Activated T-cell treated with anti-CD3 and anti-CD28 coated beads, Interleukin-2, amount 50 U/mL, for 4 hours (primary cell): ENCODE results near the gene OVCA2. TPM values are rescaled to one million over a fixed set of nuclear protein-coding genes. Genes with fewer than 3 reads are reported as not detected.

Experiments
- ATAC-seq, 2 donors: fragments of 200-7000 bp; cut with Tn5 transposase; one replicate each; pipeline ENCODE4 v1.10.0; 2021
- DNase-seq: peaks from one replicate; pipeline ENCODE4 v3.0.0-alpha.2; 2020
- H3K27me3 Mint-ChIP-seq: one replicate; pipeline ENCODE4 v1.8.0; 2021; ENCODE audit warnings: low read depth, mixed read lengths
- H3K36me3 Mint-ChIP-seq: one replicate; pipeline ENCODE4 v1.8.0; 2022; ENCODE audit warnings: mixed read lengths; ENCODE audit not compliant: insufficient read depth
- H3K4me1 Mint-ChIP-seq: one replicate; pipeline ENCODE4 v1.8.0; 2021; ENCODE audit warnings: low read depth, mixed read lengths
- H3K4me3 Mint-ChIP-seq: one replicate; pipeline ENCODE4 v1.8.0; 2021; ENCODE audit warnings: mild to moderate bottlenecking, moderate library complexity, mixed read lengths
- H3K9me3 Mint-ChIP-seq: one replicate; pipeline ENCODE4 v1.8.0; 2021; ENCODE audit warnings: mixed read lengths
- total RNA-seq, 3 donors: library from RNA; stranded (reverse); gene quantifications; one replicate each; pipeline ENCODE4 v1.2.1, GENCODE V29; 2021

Gene OVCA2
- total RNA-seq, 3 donors from 2014 or later, result 67.7 to 74.4 (median 70.7) TPM

- Mint-ChIP-seq H3K36me3 (peaks cover 40% of the 10 kb centered on the region), H3K9me3 (no peaks in the 10 kb centered on the region), H3K27me3 (no peaks in the 10 kb centered on the region), H3K4me3 (no peak overlapping the region), H3K4me1 (peaks cover 38% of the 10 kb centered on the region)
- ATAC-seq, result no peak
- DNase-seq, result no peak
Measured at GRCh38 chr17:2083613-2084035, 41.8 kb downstream of the OVCA2 start.

- Mint-ChIP-seq H3K4me3 (no peak overlapping the region), H3K4me1 (peaks cover 44% of the 10 kb centered on the region), H3K36me3 (peaks cover 37% of the 10 kb centered on the region), H3K9me3 (no peaks in the 10 kb centered on the region), H3K27me3 (no peaks in the 10 kb centered on the region)
- no peak for ATAC-seq
- no peak for DNase-seq
Measured at GRCh38 chr17:2084036-2084765, 42.4 kb downstream of the OVCA2 start.

- DNase-seq, result no peak
- H3K4me1 Mint-ChIP-seq, result peaks cover 52% of the 10 kb centered on the region
- no peak overlapping the region for H3K4me3 Mint-ChIP-seq
- H3K36me3 Mint-ChIP-seq, result peaks cover 34% of the 10 kb centered on the region
- H3K27me3 Mint-ChIP-seq, result no peaks in the 10 kb centered on the region
- ATAC-seq, result no peak
- H3K9me3 Mint-ChIP-seq, result no peaks in the 10 kb centered on the region
Measured at GRCh38 chr17:2084766-2085647, 43.2 kb downstream of the OVCA2 start.

GRCh38 chr17:2085648-2085949 lies 43.8 kb downstream of the OVCA2 start:
- peaks cover 58% of the 10 kb centered on the region for H3K4me1 Mint-ChIP-seq
- H3K36me3 Mint-ChIP-seq, result peaks cover 33% of the 10 kb centered on the region

GRCh38 chr17:2086306-2086705 lies 44.5 kb downstream of the OVCA2 start:
- no peak overlapping the region for H3K4me3 Mint-ChIP-seq
- DNase-seq, result no peak
- H3K36me3 Mint-ChIP-seq, result peaks cover 30% of the 10 kb centered on the region
- no peaks in the 10 kb centered on the region for H3K9me3 Mint-ChIP-seq
- no peak for ATAC-seq
- H3K4me1 Mint-ChIP-seq, result peaks cover 65% of the 10 kb centered on the region
- no peaks in the 10 kb centered on the region for H3K27me3 Mint-ChIP-seq

More at GRCh38 chr17:2085648-2085949, 43.8 kb downstream of the OVCA2 start:
- ATAC-seq (no peak), DNase-seq (no peak)
- Mint-ChIP-seq H3K4me3 (no peak overlapping the region), H3K9me3 (no peaks in the 10 kb centered on the region), H3K27me3 (no peaks in the 10 kb centered on the region)

- H3K9me3 Mint-ChIP-seq, result no peaks in the 10 kb centered on the region
- ATAC-seq, result peak; percentile 56 to 64
- peak; percentile 32 for DNase-seq
- H3K4me3 Mint-ChIP-seq, result no peak overlapping the region
- H3K4me1 Mint-ChIP-seq, result peaks cover 65% of the 10 kb centered on the region
- peaks cover 24% of the 10 kb centered on the region for H3K36me3 Mint-ChIP-seq
- H3K27me3 Mint-ChIP-seq, result no peaks in the 10 kb centered on the region
Measured at GRCh38 chr17:2087597-2088211, 45.9 kb downstream of the OVCA2 start.

GRCh38 chr17:2089021-2089422 lies 47.2 kb downstream of the OVCA2 start:
- Mint-ChIP-seq H3K9me3 (no peaks in the 10 kb centered on the region), H3K4me3 (peak overlapping the region; percentile 89), H3K27me3 (no peaks in the 10 kb centered on the region), H3K4me1 (peaks cover 61% of the 10 kb centered on the region), H3K36me3 (peaks cover 21% of the 10 kb centered on the region)
- DNase-seq (no peak), ATAC-seq (peak; percentile 16 to 39)

- Mint-ChIP-seq H3K9me3 (no peaks in the 10 kb centered on the region), H3K36me3 (peaks cover 12% of the 10 kb centered on the region), H3K4me1 (peaks cover 57% of the 10 kb centered on the region), H3K4me3 (peak overlapping the region; percentile 89), H3K27me3 (no peaks in the 10 kb centered on the region)
- DNase-seq (no peak), ATAC-seq (peak in 1 of 2 donors; percentile 2)
Measured at GRCh38 chr17:2090210-2090641, 48.4 kb downstream of the OVCA2 start.

- DNase-seq (no peak), ATAC-seq (no peak)
- peaks cover 57% of the 10 kb centered on the region for H3K4me1 Mint-ChIP-seq
- no peaks in the 10 kb centered on the region for H3K27me3 Mint-ChIP-seq
- H3K36me3 Mint-ChIP-seq, result peaks cover 8% of the 10 kb centered on the region
- H3K4me3 Mint-ChIP-seq, result peak overlapping the region; percentile 89
- H3K9me3 Mint-ChIP-seq, result no peaks in the 10 kb centered on the region
Measured at GRCh38 chr17:2090804-2091534, 49.1 kb downstream of the OVCA2 start.

- H3K4me1 Mint-ChIP-seq, result peaks cover 46% of the 10 kb centered on the region
Measured at GRCh38 chr17:2092253-2092652, 50.4 kb downstream of the OVCA2 start.

More at GRCh38 chr17:2092253-2092652, 50.4 kb downstream of the OVCA2 start:
- H3K4me3 Mint-ChIP-seq, result no peak overlapping the region
- no peaks in the 10 kb centered on the region for H3K27me3 Mint-ChIP-seq
- no peak for ATAC-seq
- peaks cover 8% of the 10 kb centered on the region for H3K36me3 Mint-ChIP-seq
- H3K9me3 Mint-ChIP-seq, result no peaks in the 10 kb centered on the region
- no peak for DNase-seq

Other genes starting within 250 kb of the OVCA2 start
- gene SMYD4, start 212.1 kb upstream of the OVCA2 start, total RNA-seq, result 10 to 100 TPM; 14.2 to 15.2 (median 14.8) TPM
- gene RPA1, start 212.0 kb upstream of the OVCA2 start, total RNA-seq, result 100 to 1,000 TPM; 138 to 151 (median 141) TPM
- gene RTN4RL1, start 16.7 kb upstream of the OVCA2 start, total RNA-seq, result 1 to 10 TPM; 1.0 to 2.5 (median 2.0) TPM
- gene DPH1, start 11.9 kb upstream of the OVCA2 start, total RNA-seq, result 10 to 100 TPM; 56.6 to 59.9 (median 58.5) TPM
- 10 to 100 TPM; 18.9 to 60.9 (median 31.5) TPM for gene HIC1, start 13.1 kb downstream of the OVCA2 start, total RNA-seq